HG03457 (cell line): ENCODE measurements around the gene BTNL2.
"Not testable (repeated sequence)": the region's sequence is repeated elsewhere in the genome, so short reads cannot be mapped to it uniquely, and the experiment has no call there.

ENCODE experiments used
- ATAC-seq: cut with Tn5 transposase; IDR thresholded peaks from one replicate; pipeline ENCODE4 v1.9.1; 2021; ENCODE audit warnings: moderate number of reproducible peaks; ENCODE audit not compliant: unreplicated experiment

Gene BTNL2

DNA sequence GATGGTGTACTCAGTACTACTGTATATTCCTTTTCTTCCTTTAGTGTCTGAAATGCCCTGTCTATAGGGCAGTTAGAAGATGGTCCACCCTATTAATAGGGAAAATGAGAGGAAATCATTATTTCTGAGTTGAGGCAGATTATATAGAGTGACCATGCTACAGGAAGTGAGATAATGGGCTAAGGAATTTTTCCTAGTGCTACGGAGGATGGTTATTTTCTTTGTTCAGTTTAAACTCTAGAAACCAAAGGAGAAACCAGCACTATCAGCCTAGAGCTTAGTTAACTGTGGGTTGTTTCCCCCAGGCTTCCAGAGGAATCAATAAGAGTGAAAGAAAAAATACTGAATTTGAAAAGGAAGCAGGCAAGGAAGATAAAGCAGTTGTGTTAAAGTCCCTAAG, 35.8 kb downstream of the BTNL2 start:
- ATAC-seq: no peak

DNA sequence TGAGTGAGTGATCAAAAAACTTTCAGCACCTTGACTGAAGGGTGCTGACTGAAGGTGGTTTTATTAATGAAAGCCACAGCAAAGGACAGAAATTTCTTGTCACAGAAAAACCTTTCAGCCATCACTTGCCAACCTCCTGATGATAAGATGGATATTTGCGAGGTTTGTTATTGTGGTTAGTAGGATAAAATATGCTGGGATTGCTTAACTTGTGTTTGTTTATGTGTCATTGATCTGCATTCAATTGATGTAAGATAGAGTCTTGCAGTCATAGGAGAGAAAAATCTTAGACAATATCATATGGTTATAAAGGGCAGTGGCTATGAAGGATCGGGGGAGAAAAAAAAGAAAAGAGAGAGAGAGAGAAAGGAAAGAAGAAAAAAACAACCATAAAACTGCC, 36.5 kb downstream of the BTNL2 start:
- ATAC-seq: no peak

DNA sequence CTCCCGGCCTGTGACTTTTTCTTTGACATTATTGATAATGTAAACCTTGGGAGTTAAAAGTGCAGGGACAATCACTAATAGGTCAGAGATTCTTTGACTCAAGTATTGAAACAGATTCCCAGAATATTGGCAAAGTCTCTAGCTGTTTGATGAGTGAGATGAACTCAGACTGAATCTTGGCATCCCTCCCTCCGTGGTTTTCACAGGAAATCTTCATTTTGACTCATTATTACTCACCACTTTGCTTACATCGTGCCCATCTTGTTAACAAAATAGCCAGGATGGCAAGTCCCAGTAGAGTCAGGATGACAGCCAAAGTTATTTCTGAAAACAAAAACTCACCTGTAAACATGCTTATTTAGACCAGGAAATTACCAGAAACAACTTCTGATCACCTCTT, 37.3 kb downstream of the BTNL2 start:
- no peak for ATAC-seq

DNA sequence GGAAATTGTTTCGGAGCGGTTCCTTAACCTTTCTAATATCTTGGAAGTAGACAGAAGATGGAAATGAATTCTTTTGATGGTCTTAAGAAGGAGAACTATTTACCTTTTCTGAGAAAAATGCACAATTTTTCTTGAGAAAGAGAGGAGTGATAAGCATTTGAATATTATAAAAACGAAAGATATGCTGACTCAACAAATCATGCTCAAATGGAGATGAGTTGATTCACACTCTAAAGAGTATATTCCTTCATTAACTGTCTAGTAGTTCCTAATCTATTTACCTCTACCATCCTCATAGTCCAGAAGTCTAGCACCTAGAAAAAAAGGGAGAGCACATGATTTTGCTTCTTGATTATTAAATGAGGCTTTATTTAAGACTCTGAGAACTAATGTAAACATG, 39.3 kb downstream of the BTNL2 start:
- ATAC-seq: no peak

DNA sequence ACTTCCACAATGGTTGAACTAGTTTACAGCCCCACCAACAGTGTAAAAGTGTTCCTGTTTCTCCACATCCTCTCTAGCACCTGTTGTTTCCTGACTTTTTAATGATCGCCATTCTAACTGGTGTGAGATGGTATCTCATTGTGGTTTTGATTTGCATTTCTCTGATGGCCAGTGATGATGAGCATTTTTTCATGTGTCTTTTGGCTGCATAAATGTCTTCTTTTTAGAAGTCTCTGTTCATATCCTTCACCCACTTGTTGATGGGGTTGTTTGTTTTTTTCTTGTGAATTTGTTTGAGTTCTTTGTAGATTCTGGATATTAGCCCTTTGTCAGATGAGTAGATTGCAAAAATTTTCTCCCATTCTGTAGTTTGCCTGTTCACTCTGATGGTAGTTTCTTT, 47.8 kb downstream of the BTNL2 start:
- not testable (repeated sequence) for ATAC-seq

DNA sequence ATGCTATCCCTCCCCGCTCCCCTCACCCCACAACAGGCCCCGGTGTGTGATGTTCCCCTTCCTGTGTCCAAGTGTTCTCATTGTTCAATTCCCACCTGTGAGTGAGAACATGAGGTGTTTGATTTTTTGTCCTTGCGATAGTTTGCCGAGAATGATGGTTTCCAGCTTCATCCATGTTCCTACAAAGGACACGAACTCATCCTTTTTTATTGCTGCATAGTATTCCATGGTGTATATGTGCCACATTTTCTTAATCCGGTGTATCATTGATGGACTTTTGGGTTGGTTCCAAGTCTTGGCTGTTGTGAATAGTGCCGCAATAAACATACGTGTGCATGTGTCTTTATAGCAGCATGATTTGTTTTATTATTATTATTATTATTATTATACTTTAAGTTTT, 48.4 kb downstream of the BTNL2 start:
- ATAC-seq: not testable (repeated sequence)

DNA sequence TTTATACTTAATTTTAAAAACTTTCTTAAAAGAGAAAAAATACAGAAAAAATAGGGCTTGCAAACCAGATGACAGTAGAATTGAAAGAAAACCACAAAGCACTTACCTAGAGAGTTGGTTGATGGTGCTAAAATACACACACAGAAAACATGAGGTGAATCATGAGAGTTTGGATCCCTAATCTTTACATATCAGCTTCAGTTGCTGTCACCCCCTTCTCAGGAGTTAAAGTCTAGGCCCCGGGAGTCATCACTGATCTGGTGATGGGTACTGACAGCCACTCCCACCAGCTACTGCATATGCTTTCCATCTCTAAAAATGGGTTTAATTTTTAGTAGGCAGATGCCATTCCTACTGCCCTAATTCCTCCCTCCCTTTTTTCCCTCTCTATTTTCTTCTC, 52.0 kb downstream of the BTNL2 start:
- no peak for ATAC-seq

DNA sequence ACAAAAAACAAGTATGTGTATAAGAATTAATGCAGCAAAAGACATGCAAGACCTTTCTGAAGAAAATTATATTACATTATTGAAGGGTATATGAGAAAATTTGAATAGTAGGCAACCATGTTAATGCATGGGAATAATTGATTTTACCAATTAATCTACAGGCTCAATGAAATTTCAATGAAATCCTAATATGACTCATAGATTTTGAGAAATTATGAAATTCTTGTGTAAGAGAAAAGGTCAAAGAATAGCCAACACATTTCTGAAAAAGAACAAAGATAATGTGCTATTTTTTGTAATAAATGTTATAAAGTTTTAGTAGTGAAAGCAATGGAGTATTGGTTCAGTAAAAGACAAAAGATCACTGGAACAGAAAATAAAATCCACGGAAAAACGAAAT, 53.6 kb downstream of the BTNL2 start:
- ATAC-seq: no peak
